Measurements from ENCODE around the gene SLC5A10.

The SLC5A10 gene

DNA sequence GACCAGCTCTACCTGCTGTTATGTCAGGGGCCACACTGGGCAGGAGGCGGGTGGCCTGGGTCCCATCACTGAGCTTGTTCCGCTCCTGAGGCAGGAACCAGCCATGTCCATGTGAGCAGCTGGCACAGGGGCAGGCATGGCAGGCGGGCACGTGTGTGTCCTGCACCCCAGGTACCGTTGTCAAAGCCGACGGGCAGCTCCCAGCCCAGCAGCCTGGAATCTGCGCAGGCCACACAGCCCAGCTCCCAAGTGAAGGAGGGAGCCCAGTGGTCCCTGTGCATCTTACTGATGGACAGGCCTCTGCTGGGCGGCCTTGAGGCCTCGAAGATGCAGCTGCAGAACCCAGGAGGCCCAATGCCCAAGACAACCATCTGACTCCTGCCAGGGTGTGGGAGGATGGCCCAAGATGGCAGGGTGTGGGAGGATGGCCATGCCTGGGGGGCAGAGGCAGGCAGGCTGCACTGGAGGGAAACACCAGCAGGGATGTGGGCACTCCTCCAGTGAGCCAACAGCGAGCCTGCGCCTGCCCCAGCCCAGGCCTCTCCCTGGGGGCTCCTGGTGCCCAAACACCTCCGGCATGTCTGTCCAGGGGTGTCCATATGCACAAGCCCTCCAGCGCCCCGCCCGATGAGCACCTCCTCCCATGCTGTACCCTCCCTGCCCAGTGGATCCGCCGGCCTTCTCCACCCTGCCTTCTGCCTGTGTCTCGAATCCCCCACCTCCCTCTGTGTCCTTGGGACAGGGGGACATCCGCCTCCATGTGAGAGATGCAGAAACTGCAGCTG, 39.8 kb downstream of the SLC5A10 start:
- H3K9ac ChIP-seq (ENCODE audit: low read depth, low read length) = no peak overlapping the region
- H3K27me3 ChIP-seq (ENCODE audit: control insufficient read depth, insufficient read depth, low read length) = no peaks in the 10 kb centered on the region
- peaks cover 27% of the 10 kb centered on the region for H3K36me3 ChIP-seq (ENCODE audit: control insufficient read depth, insufficient read depth, low read length)
- H3K9me3 ChIP-seq (ENCODE audit: control insufficient read depth, insufficient read depth, low read length) = no peaks in the 10 kb centered on the region
- no peak overlapping the region for H3K4me3 ChIP-seq (ENCODE audit: low read depth, low read length)
- no peaks in the 10 kb centered on the region for H3K4me1 ChIP-seq (ENCODE audit: control insufficient read depth, insufficient read depth, low read length)

DNA sequence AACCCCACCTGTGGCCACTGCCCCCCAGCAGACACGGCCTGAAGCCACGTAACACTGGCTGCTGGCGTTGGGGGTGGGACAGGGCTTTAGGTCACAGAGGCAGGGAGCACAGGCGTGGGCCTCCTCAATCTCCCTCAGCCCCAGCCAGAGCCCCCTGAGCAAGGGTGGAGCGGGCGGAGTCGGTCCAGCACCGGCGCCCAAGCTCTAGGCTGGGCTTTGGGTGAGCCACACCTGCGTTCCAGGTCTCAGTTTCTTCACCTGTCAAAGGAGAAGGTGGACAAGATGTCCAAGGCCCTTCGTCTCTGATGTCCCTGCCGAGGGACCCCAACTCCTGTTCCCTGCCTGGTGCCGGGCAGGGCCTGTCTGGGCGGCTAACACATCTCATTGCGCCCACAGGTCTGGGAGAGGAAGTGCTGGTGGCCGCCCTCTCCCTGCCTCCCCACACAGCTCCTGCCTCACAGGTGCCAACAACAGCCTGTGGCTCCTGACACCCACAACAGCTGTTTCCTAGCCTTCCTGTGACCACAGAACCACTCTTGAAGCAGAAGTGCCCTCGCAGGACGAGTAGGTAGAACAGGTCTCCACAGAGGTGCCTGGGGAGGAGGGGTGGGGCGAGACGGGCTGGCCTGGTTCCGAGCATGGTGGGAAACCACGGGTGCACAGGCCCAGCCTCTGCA, 40.6 kb downstream of the SLC5A10 start:
- H3K27me3 ChIP-seq (ENCODE audit: control insufficient read depth, insufficient read depth, low read length) = no peaks in the 10 kb centered on the region
- no peak overlapping the region for H3K9ac ChIP-seq (ENCODE audit: low read depth, low read length)

DNA sequence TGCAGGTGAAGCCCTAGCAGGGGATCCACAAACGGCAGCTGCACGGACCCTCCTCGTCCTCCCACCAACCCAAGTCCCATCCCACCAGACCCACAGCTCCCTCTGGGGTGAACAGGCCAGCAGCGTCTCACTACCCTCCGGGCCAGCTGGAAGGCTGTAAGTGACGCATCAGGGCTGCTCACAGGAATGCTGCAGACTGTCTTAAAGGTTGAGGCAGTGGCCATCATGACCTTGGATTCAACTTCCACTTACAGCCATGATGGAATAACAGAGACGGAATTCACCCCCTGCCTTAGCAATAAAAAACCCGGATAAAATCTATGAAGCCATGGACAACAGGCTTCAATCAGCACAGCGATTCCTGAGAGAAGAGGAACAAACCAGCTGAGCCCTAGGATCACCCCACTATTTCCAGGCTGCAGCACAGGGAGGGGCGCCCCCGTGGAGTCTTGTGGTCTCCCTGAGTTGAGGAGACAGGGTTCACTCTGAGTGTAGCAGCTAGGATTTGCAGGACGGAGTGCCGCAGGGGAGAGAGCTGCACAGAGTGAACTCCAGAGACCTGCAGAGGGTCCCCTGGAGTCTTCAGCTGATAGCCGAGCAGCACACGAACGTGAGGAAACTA, 42.1 kb downstream of the SLC5A10 start:
- H3K9ac ChIP-seq (ENCODE audit: low read depth, low read length) = peak overlapping the region; percentile 26

More for the DNA sequence above, 40.6 kb downstream of the SLC5A10 start:
- H3K4me1 ChIP-seq (ENCODE audit: control insufficient read depth, insufficient read depth, low read length) = no peaks in the 10 kb centered on the region
- no peaks in the 10 kb centered on the region for H3K9me3 ChIP-seq (ENCODE audit: control insufficient read depth, insufficient read depth, low read length)
- H3K36me3 ChIP-seq (ENCODE audit: control insufficient read depth, insufficient read depth, low read length) = peaks cover 28% of the 10 kb centered on the region
- no peak overlapping the region for H3K4me3 ChIP-seq (ENCODE audit: low read depth, low read length)

DNA sequence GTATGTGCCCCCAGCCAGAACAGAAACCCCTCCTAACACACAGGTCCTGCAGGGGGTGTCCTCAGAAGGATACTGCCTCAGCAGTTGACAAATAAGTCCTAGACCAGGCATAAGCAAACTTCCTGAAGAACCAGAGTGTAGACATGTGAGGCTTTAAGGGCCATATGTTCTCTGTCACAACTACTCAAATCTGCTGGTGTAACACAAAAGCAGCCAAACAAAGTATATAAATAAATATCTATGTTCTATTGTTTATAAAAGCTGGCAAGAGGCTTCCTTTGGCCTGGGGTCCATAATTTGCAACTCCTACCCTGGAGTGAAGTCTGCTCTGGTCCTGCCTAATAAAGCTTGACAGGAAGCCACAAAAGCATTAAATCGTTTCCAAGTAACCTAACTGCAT, 42.7 kb downstream of the SLC5A10 start:
- H3K4me1 ChIP-seq (ENCODE audit: control insufficient read depth, insufficient read depth, low read length) = no peaks in the 10 kb centered on the region
- H3K27me3 ChIP-seq (ENCODE audit: control insufficient read depth, insufficient read depth, low read length) = no peaks in the 10 kb centered on the region
- no peak overlapping the region for H3K4me3 ChIP-seq (ENCODE audit: low read depth, low read length)
- peaks cover 22% of the 10 kb centered on the region for H3K36me3 ChIP-seq (ENCODE audit: control insufficient read depth, insufficient read depth, low read length)
- no peaks in the 10 kb centered on the region for H3K9me3 ChIP-seq (ENCODE audit: control insufficient read depth, insufficient read depth, low read length)
- no peak overlapping the region for H3K9ac ChIP-seq (ENCODE audit: low read depth, low read length)

More for the DNA sequence above, 42.1 kb downstream of the SLC5A10 start:
- Histone ChIP-seq H3K9me3 (ENCODE audit: control insufficient read depth, insufficient read depth, low read length) (no peaks in the 10 kb centered on the region), H3K4me1 (ENCODE audit: control insufficient read depth, insufficient read depth, low read length) (no peaks in the 10 kb centered on the region), H3K4me3 (ENCODE audit: low read depth, low read length) (no peak overlapping the region), H3K27me3 (ENCODE audit: control insufficient read depth, insufficient read depth, low read length) (no peaks in the 10 kb centered on the region), H3K36me3 (ENCODE audit: control insufficient read depth, insufficient read depth, low read length) (peaks cover 19% of the 10 kb centered on the region)

DNA sequence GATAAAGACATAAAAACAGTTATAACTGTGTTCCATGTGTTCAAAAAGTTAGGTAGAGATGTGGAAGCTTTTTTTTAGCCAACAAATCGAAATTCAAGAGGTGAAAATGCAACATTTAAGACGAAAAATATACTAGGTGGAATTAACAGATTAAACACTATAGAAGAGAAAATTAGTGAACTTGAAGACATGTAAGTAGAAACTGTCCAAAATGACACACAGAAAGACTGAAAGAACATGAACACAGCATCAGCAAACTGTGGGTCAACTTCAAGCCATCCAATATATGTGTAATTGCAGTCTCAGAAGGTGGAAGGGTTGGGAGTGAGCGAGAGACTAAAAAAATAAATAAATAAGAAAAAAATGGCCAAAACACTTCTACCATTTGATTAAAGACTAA, 43.3 kb downstream of the SLC5A10 start:
- no peak overlapping the region for H3K4me3 ChIP-seq (ENCODE audit: low read depth, low read length)
- H3K9ac ChIP-seq (ENCODE audit: low read depth, low read length) = no peak overlapping the region
- no peaks in the 10 kb centered on the region for H3K4me1 ChIP-seq (ENCODE audit: control insufficient read depth, insufficient read depth, low read length)
- no peaks in the 10 kb centered on the region for H3K9me3 ChIP-seq (ENCODE audit: control insufficient read depth, insufficient read depth, low read length)
- H3K27me3 ChIP-seq (ENCODE audit: control insufficient read depth, insufficient read depth, low read length) = no peaks in the 10 kb centered on the region
- H3K36me3 ChIP-seq (ENCODE audit: control insufficient read depth, insufficient read depth, low read length) = peaks cover 25% of the 10 kb centered on the region

DNA sequence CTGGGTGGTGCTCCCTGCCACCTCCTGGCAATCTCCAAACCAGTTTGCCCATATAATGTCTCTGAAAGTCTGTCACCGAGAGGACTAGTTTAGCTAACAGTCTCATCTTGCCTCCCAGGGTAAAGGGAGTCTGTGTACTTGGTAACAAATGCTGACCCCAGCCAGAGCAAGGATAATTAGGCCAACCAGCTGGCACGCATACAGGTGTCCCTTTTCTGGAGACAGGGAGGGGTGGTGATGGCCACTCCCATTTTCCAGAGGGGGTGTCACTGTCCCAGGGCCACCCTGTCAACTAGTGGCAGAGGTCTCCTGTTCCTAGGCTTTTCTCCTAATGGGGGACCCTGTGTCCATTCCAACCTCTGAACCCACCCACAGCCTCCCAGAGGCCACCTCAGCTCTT, 44.5 kb downstream of the SLC5A10 start:
- Histone ChIP-seq H3K4me1 (ENCODE audit: control insufficient read depth, insufficient read depth, low read length) (no peaks in the 10 kb centered on the region), H3K9ac (ENCODE audit: low read depth, low read length) (no peak overlapping the region), H3K4me3 (ENCODE audit: low read depth, low read length) (no peak overlapping the region), H3K27me3 (ENCODE audit: control insufficient read depth, insufficient read depth, low read length) (no peaks in the 10 kb centered on the region), H3K36me3 (ENCODE audit: control insufficient read depth, insufficient read depth, low read length) (peaks cover 33% of the 10 kb centered on the region), H3K9me3 (ENCODE audit: control insufficient read depth, insufficient read depth, low read length) (no peaks in the 10 kb centered on the region)

GRCh38 chr17:18997650-18998196, 45.8 kb downstream of the SLC5A10 start:
- Histone ChIP-seq H3K36me3 (ENCODE audit: control insufficient read depth, insufficient read depth, low read length) (peaks cover 35% of the 10 kb centered on the region), H3K9ac (ENCODE audit: low read depth, low read length) (no peak overlapping the region), H3K27me3 (ENCODE audit: control insufficient read depth, insufficient read depth, low read length) (no peaks in the 10 kb centered on the region), H3K4me3 (ENCODE audit: low read depth, low read length) (no peak overlapping the region), H3K9me3 (ENCODE audit: control insufficient read depth, insufficient read depth, low read length) (no peaks in the 10 kb centered on the region), H3K4me1 (ENCODE audit: control insufficient read depth, insufficient read depth, low read length) (peaks cover 5% of the 10 kb centered on the region)

- no peaks in the 10 kb centered on the region for H3K9me3 ChIP-seq (ENCODE audit: control insufficient read depth, insufficient read depth, low read length)
- H3K27me3 ChIP-seq (ENCODE audit: control insufficient read depth, insufficient read depth, low read length) = no peaks in the 10 kb centered on the region
- H3K9ac ChIP-seq (ENCODE audit: low read depth, low read length) = no peak overlapping the region
- no peak overlapping the region for H3K4me3 ChIP-seq (ENCODE audit: low read depth, low read length)
- peaks cover 8% of the 10 kb centered on the region for H3K4me1 ChIP-seq (ENCODE audit: control insufficient read depth, insufficient read depth, low read length)
- peaks cover 31% of the 10 kb centered on the region for H3K36me3 ChIP-seq (ENCODE audit: control insufficient read depth, insufficient read depth, low read length)
Observed at GRCh38 chr17:18999394-18999793, 47.4 kb downstream of the SLC5A10 start.

DNA sequence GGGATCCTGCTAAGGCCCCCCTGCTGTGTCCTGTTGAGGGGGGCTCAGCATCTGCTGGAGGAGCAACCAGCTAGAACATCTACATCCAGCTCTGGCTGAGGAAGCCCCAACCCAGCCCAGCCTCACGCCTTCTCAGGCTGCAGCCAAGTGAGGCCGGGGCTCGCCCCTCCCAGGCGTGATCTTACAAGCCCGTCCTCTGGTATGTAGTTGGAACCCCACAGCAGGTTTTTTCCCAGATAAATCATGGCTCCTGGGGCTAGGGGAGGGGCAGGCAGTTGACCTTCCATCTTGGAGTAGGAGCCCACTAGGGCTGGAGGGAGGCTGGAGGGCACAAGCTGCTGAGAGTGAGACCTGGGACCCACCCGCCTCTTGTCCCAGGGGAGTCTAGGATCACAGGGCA, 47.9 kb downstream of the SLC5A10 start:
- Histone ChIP-seq H3K9ac (ENCODE audit: low read depth, low read length) (no peak overlapping the region), H3K4me1 (ENCODE audit: control insufficient read depth, insufficient read depth, low read length) (peaks cover 8% of the 10 kb centered on the region), H3K27me3 (ENCODE audit: control insufficient read depth, insufficient read depth, low read length) (no peaks in the 10 kb centered on the region), H3K9me3 (ENCODE audit: control insufficient read depth, insufficient read depth, low read length) (no peaks in the 10 kb centered on the region), H3K36me3 (ENCODE audit: control insufficient read depth, insufficient read depth, low read length) (peaks cover 31% of the 10 kb centered on the region), H3K4me3 (ENCODE audit: low read depth, low read length) (no peak overlapping the region)

DNA sequence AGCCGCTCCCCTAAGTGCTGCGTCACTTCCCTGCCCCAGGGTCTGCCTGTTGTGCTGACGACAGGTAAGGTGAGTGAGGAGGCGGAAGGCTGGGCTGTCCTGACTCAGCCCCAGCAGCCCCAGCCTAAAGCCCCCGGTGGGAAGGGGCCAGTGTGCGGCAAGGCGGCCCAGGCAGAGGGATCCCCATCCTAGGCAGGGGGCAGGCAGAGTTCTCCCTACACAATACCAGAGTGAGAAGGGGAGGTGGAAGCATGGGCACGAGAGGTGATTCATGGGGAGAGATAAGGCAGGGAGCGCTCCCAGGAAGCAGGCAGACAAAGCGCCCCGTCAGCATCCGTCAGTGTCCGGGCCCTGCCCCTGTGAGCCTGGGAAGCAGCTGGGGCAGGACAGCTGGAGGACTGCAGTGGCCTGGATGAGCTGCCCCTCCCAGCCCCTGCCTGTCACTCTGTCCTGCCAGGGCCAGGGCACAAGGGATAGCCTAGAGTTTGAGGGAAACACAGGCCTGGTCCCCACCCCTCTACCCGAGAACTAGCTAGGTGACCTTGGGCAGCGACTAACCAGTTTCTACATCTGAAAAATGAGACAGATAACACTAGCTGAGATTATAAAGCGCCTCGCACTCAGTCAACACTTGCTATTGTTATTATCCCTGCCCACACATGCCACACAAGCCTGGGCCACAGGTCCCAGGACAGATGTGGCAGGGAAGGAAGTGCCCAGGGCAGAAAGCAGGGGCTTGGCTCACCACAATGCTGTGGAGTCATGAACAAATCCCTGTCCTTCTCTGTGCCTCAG, 48.8 kb downstream of the SLC5A10 start:
- Histone ChIP-seq H3K36me3 (ENCODE audit: control insufficient read depth, insufficient read depth, low read length) (peaks cover 31% of the 10 kb centered on the region), H3K9me3 (ENCODE audit: control insufficient read depth, insufficient read depth, low read length) (no peaks in the 10 kb centered on the region), H3K4me3 (ENCODE audit: low read depth, low read length) (no peak overlapping the region), H3K4me1 (ENCODE audit: control insufficient read depth, insufficient read depth, low read length) (peaks cover 8% of the 10 kb centered on the region), H3K9ac (ENCODE audit: low read depth, low read length) (no peak overlapping the region), H3K27me3 (ENCODE audit: control insufficient read depth, insufficient read depth, low read length) (no peaks in the 10 kb centered on the region)

DNA sequence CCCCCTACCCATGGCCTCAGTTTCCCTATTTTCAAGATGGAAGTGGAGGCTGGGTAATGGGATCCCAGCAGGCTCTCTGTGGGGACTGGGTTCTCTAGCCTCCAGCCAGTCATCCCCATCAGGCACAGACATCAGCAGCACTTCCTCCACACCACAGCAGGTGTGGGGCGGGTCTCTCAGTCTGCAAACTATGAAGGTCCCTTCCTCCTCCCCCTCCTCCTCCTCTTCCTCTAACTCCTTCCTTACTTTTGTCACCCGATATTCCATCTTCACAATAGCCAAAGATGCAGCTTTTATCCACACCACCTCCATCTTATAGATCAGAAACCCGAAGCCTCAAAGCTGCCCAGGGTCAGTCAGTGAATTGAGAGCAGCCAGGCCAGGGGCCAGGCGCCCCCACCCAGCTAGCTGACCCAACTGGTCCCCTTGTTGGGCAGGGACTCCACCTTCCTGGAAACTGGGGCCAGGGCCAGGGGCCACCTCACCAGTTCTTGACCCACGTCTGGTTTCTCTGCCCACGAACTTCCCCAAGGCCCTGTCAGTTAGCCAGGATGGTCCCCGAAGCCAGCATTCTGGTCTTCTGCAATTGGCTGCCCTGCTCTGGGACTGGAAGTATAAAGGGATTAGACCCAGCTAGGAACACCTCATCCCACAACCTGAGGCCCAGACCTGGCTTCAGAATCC, 50.1 kb downstream of the SLC5A10 start:
- H3K36me3 ChIP-seq (ENCODE audit: control insufficient read depth, insufficient read depth, low read length) = peaks cover 24% of the 10 kb centered on the region
- no peaks in the 10 kb centered on the region for H3K9me3 ChIP-seq (ENCODE audit: control insufficient read depth, insufficient read depth, low read length)
- peaks cover 8% of the 10 kb centered on the region for H3K4me1 ChIP-seq (ENCODE audit: control insufficient read depth, insufficient read depth, low read length)
- no peaks in the 10 kb centered on the region for H3K27me3 ChIP-seq (ENCODE audit: control insufficient read depth, insufficient read depth, low read length)
- H3K4me3 ChIP-seq (ENCODE audit: low read depth, low read length) = peak overlapping the region; percentile 79
- peak overlapping the region; percentile 60 for H3K9ac ChIP-seq (ENCODE audit: low read depth, low read length)

All from iPS-15b (cell line).